GM18519 (cell line): ENCODE results near the gene CT45A9.
"Not testable (repeated sequence)": the region's sequence is repeated elsewhere in the genome, so short reads cannot be mapped to it uniquely, and the experiment has no call there.

Source experiments
- ATAC-seq: cut with Tn5 transposase; IDR thresholded peaks from one replicate; pipeline ENCODE4 v1.9.1; 2021; ENCODE audit warnings: mild to moderate bottlenecking, moderate library complexity; ENCODE audit not compliant: unreplicated experiment, low FRiP score

CT45A9 gene, protein sequence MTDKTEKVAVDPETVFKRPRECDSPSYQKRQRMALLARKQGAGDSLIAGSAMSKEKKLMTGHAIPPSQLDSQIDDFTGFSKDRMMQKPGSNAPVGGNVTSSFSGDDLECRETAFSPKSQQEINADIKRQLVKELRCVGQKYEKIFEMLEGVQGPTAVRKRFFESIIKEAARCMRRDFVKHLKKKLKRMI

DNA sequence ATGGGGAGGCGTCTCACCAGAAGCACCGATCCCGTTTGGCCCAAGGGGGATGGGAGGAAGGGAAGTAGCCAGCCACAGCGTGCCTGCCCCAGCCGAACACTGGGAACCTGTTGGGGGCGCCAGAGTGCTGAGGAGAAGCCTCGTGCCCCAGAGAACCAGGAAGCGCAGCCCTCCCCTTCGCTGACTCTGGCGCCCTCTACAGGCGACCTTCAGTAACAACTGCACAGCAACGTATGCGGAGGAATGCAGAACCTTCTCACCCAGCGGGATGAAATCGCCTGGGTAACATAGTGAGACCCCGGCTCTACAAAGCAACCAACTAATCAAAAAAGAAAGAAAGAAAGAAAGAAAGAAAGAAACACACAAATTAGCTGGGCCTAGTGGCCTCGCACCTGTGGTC is at the start of gene CT45A9:
CT45A9 (minus strand) TSS at position 101 of the 400 bp plus-strand sequence. CDS start 3,751 bp downstream, outside the sequence.
- ATAC-seq = not testable (repeated sequence)

DNA sequence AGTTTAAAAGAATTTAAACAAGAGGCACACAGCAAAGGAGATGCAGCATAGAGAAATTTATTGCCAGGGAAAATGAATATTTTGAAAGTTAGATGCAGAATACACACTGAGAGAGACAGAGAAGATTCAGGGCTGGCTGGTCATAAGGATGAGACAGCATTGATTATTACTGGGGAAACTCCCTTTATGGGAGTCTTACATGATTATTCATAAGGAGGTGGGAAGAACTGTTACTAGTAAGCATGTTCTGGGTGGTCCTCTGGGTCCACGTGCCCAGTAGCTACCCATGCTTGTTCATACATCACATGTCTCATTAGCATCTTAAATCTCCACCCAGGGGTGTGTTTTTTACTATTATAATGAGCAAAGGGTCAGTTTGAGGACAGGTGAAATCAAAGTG is 48.9 kb upstream of the CT45A9 start:
- not testable (repeated sequence) for ATAC-seq

DNA sequence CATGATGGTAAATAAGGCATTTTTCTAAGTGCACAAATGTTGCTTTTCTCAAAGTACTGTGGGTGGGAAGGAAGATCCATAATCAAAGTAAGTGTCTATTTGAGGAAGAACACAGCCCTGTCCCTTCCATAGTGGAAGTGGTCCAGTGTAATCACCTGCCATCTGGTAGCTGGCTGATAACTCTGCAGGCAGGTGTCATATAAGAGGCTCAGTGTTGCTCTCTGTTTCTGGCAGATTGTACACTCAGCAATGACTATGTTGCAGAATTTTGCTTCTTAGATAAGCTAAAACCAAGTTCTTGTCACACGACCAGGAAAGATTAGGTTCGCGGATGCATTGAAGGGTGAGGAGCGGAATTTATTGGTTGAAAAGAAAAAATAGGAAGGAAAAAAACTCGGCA is 42.8 kb upstream of the CT45A9 start:
- no peak for ATAC-seq

DNA sequence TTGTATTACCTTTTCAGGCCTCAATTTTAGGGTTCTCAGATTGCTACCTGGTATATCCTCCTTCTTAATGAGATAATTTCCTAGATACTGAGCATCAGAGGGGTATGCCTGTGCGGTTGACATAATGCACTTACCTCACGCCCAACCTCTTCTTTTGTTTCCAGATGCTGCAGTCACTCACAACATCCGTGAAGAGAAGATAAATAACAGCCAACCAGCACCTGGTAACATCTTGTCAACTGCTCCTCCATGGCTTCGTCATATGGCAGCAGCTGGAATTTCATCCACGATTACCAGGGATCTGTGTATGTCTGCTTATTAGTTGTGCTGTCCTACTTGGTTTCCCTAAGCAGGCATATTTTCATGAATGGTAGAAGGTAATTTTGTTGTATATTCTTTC is 38.6 kb upstream of the CT45A9 start:
- no peak for ATAC-seq

DNA sequence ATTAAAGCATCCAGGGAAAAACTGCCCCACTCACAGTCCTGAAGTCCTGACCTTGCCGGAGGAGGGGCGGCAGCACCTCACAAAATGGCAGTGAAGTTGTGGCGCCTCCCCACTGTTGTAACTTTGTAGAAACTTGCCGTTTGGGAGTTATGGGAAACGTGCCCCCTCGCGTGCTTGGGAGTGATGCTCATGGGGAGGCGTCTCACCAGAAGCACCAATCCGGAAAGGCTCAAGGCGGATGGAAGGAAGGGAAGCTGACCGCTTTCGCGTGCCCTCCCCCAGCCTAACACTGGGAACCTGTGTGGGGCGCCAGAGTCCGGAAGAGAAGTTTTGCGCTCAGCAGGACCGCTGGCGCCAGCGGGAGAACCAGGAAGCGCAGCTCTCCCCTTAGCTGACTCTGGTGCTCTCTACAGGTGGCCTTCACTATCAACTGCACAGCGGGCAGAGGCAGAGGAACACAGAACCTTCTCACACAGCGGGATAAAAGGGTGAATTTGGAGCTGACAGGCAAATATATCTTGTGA is 21.7 kb upstream of the CT45A9 start, which contains the start of the genes CT45A10 and SAGE1:
CT45A10 (minus strand) TSS at position 151 of the 524 bp plus-strand sequence. CDS start 8,100 bp downstream, outside the sequence.
SAGE1 (plus strand) TSS at position 423 of the 524 bp plus-strand sequence. CDS start 2,527 bp downstream, outside the sequence.
- ATAC-seq = no peak

DNA sequence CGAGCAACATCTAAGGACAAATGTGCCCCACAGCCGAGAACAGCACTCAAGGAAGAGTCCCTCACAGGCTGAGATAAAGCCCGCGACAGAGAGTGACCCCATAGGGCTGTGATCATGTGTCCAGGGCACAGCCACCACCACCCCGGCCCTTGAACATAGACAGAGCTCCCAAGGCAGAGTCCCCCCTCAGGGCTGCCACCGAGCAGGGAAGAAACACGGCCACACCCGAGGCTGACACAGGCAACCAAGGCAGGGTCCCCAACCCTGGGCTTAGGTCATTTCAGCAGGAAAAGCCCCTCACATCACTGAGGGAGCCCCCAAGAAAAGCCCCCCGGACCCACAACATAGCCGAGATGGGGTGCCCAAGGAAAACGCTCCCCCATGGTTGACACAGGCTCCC is 21.2 kb upstream of the CT45A9 start:
- ATAC-seq = no peak

DNA sequence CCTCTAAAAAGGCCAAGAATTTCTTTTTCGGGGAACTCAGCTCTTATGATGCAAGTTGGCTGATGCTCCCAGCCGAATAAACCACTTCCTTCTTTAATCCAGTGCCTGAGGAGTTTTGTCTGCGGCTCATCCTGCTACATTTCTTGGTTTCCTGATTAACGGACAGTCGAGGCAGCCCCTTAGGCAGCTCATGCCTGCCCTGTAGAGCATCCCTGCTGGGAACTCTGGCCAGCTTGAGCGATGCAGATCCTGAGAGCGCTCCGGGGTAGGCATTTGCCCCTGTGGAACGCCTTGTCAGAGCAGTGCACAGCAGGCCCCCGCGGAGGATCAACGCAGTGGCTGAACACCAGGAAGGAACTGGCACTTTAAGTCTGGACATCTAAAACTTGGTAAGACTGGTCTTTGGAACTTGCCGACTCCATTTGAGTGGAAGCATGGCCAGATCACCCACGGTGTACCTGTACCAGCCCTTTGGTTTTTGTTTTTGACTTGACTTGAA is 18.5 kb upstream of the CT45A9 start:
- no peak for ATAC-seq

DNA sequence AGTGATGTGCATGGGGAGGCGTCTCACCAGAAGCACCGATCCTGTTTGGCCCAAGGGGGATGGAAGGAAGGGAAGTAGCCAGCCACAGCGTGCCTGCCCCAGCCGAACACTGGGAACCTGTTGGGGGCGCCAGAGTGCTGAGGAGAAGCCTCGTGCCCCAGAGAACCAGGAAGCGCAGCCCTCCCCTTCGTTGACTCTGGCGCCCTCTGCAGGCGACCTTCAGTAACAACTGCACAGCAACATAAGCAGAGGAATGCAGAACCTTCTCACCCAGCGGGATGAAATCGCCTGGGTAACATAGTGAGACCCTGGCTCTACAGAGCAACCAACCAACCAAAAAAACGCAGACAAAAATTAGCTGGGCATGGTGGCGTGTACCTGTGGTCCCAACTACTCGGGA is 17.4 kb upstream of the CT45A9 start:
- ATAC-seq = not testable (repeated sequence)

DNA sequence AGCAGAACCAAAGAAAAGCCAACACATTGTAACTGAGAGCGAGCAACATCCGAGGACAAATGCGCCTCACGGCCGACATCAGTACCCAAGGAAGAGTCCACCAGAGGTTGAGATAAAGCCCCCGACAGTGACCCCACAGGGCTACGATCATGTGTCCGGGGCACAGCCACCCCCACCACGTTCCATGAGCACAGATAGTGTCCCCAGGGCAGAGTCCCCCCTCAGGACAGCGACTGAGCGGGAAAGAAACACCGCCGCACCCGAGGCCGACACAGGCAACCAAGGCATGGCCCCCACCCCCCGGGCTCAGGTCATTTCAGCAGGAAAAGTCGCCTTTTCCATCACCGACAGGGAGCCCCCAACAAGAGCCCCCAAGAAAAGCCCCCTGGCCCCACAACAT is 16.6 kb upstream of the CT45A9 start:
- not testable (repeated sequence) for ATAC-seq

DNA sequence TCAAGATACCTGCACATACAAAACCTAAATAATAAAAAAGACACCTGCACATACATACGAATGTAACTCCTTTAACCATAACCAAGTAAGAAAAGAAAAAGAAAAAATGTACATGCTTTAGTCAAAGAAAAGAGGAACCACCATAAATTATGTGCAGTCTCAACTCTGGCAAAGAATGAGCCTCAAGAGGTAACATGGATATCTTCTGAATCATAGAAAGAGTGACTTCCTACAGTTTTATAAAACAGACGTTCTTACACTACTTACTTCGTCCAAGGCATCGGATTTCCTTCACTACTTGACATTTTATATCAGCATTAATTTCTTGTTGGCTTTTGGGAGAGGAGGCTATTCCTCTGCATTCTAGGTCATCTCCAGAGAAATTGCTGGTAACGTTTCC is 11.1 kb upstream of the CT45A9 start:
- not testable (repeated sequence) for ATAC-seq

DNA sequence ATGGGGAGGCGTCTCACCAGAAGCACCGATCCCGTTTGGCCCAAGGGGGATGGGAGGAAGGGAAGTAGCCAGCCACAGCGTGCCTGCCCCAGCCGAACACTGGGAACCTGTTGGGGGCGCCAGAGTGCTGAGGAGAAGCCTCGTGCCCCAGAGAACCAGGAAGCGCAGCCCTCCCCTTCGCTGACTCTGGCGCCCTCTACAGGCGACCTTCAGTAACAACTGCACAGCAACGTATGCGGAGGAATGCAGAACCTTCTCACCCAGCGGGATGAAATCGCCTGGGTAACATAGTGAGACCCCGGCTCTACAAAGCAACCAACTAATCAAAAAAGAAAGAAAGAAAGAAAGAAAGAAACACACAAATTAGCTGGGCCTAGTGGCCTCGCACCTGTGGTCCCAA is 17.2 kb downstream of the CT45A9 start, which contains the start of gene CT45A8:
CT45A8 (minus strand) TSS at position 101 of the 400 bp plus-strand sequence. CDS start 3,755 bp downstream, outside the sequence.
- ATAC-seq = not testable (repeated sequence)

DNA sequence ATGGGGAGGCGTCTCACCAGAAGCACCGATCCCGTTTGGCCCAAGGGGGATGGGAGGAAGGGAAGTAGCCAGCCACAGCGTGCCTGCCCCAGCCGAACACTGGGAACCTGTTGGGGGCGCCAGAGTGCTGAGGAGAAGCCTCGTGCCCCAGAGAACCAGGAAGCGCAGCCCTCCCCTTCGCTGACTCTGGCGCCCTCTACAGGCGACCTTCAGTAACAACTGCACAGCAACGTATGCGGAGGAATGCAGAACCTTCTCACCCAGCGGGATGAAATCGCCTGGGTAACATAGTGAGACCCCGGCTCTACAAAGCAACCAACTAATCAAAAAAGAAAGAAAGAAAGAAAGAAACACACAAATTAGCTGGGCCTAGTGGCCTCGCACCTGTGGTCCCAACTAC is 34.4 kb downstream of the CT45A9 start, which contains the start of gene CT45A7:
CT45A7 (minus strand) TSS at position 101 of the 400 bp plus-strand sequence. CDS start 3,747 bp downstream, outside the sequence.
- ATAC-seq = not testable (repeated sequence)

DNA sequence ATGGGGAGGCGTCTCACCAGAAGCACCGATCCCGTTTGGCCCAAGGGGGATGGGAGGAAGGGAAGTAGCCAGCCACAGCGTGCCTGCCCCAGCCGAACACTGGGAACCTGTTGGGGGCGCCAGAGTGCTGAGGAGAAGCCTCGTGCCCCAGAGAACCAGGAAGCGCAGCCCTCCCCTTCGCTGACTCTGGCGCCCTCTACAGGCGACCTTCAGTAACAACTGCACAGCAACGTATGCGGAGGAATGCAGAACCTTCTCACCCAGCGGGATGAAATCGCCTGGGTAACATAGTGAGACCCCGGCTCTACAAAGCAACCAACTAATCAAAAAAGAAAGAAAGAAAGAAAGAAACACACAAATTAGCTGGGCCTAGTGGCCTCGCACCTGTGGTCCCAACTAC is 51.7 kb downstream of the CT45A9 start, which contains the start of gene CT45A2:
CT45A2 (minus strand) TSS at position 101 of the 400 bp plus-strand sequence. CDS start 3,747 bp downstream, outside the sequence.
- ATAC-seq = not testable (repeated sequence)
